GM19372 (cell line): Measurements from ENCODE around the gene FABP3.

Experiments
- ATAC-seq: cut with Tn5 transposase; IDR thresholded peaks from one replicate; pipeline ENCODE4 v1.9.1; 2021; ENCODE audit warnings: mild to moderate bottlenecking, low read depth, moderate library complexity; ENCODE audit not compliant: unreplicated experiment

FABP3 gene

DNA sequence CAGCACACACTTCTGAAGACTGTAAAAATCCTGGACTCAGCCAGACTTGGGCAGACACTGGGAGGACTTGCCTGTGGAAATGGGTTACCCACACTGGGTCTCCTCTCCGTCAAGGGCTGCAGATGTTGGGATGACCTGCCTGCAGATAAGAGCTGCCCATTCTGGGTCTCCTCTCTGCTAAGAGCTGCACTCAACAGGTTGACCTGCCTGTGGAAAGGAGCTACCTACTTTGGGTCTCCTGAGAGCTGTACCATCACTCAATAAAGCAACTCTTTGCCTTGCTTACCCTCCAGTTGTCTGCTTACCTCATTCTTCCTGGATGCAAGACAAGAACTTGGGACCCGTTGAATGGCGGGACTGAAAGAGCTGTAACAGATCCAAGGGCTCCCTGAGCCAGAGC is 47.9 kb downstream of the FABP3 start:
- ATAC-seq, result no peak

DNA sequence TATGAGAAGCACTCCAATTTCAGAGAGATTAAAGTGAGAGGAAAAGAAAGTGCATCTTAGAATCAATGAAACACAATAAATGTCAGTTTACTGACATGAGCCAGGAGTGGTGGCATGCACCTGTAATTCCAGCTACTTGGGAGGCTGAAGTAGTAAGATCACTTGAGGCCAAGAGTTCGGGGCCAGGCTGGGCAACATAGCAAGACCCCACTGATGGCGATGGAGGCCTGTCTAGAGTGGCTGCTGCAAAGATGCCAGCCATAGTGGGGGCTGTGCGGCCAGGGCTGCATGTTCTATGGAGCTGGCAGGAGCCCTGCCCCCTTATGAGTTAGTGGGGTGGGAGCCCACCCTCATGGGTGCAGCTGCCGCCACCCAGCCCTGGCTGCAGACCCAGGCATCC is 48.8 kb downstream of the FABP3 start:
- no peak for ATAC-seq

DNA sequence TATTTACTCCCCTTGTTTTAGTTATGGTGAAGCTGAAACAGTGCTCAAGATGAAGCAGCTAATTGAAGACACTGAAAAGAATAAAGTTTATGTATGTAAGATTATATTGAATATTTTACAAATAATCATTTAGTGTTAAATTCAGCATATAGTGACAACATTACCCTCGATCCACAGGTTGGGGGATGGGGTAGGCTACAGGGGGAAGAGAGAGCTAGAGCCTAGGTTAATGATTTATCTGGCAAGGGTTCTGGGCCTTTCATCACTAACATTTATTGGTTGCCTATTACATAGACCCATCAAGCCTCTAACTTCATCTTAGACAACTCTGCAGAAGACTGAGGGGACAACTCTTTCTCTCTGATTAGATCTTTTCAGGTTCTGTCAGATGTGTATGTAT is 54.7 kb downstream of the FABP3 start:
- ATAC-seq, result no peak

DNA sequence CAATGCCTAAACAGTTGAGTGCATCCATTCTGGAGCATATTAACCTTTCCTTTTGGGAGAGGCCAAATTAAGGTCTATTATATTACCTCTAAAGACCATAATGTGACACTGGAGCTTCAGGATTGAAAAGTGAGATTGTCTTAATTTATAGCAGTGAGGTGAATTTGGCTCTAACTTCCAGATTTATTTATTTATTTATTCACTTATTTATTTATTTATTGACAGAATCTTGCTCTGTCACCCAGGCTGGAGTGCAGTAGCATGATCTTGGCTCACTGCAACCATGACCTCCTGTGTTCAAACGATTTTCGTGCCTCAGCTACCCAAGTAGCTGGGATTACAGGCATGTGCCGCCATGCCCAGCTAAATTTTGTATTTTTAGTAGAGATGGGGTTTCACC is 57.0 kb downstream of the FABP3 start:
- no peak for ATAC-seq
